Tibial nerve (tissue), 4 donors: Measurements from ENCODE around the gene FNDC3B. TPM values are rescaled to one million over a fixed set of nuclear protein-coding genes. Genes with fewer than 3 reads are reported as not detected.
A peak's percentile ranks its signal among the peaks of the same experiment; 100 is the strongest.

ENCODE experiments used
- DNase-seq, 2 donors: peaks; one replicate each; pipeline ENCODE4 v3.0.0-alpha.2; 2019; ENCODE audit warnings: low spot score in 2 of 2
- H3K27ac ChIP-seq, 4 donors: fragments of 200-600 bp; sonication (generic) in 3 of 4; one replicate each; pipeline ENCODE4 v1.5.1; 2017 to 2019; ENCODE audit warnings: mild to moderate bottlenecking in 1 of 4
- H3K27me3 ChIP-seq, 2 donors: fragments of 200-600 bp; sonication (generic) in 1 of 2; one replicate each; pipeline versions ENCODE4 v1.5.1 to v1.6.0; 2017 to 2019
- H3K36me3 ChIP-seq, 3 donors: fragments of 200-600 bp; sonication (generic); one replicate each; pipeline ENCODE4 v1.5.1; 2018 to 2019
- H3K4me1 ChIP-seq, 4 donors: fragments of 200-600 bp; sonication (generic) in 3 of 4; one replicate each; pipeline ENCODE4 v1.5.1; 2017 to 2019
- H3K4me3 ChIP-seq, 4 donors: fragments of 200-600 bp; sonication (generic) in 3 of 4; one replicate each; pipeline ENCODE4 v1.5.1; 2017 to 2019; ENCODE audit warnings: mild to moderate bottlenecking in 1 of 4, moderate library complexity in 1 of 4
- H3K9me3 ChIP-seq, 4 donors: fragments of 200-600 bp; sonication (generic) in 3 of 4; one replicate each; pipeline ENCODE4 v1.5.1; 2017 to 2019
- CTCF ChIP-seq, 5 experiments: fragments of 200-600 bp in 3 of 5; fragments of 450-650 bp in 2 of 5; sonication (generic) in 3 of 5; IDR thresholded peaks; one replicate each; pipeline ENCODE4 v1.5.1; 2016 to 2019; ENCODE audit warnings: antibody characterized with exemption in 5 of 5, mild to moderate bottlenecking in 3 of 5, moderate library complexity in 2 of 5
- EP300 ChIP-seq, 2 donors: sonication (generic); formaldehyde crosslinking; IDR thresholded peaks; one replicate each; pipeline ENCODE4 v1.6.1; 2017; ENCODE audit warnings: antibody characterized with exemption in 2 of 2, mild to moderate bottlenecking in 1 of 2
- POLR2A ChIP-seq, 2 donors: fragments of 450-650 bp; IDR thresholded peaks; one replicate each; pipeline ENCODE4 v1.6.1; 2017; ENCODE audit warnings: antibody characterized with exemption in 2 of 2, mild to moderate bottlenecking in 2 of 2, moderate library complexity in 2 of 2
- WGBS, 2 donors: methylation state at CpG; one replicate each; pipeline ENCODE4 v1.1.5; 2018; 5-methylcytosine and 5-hydroxymethylcytosine counted together
- total RNA-seq, 4 donors: library from RNA; depleted of rRNA; stranded (reverse); fragments of >200 nt; gene quantifications; one replicate each; pipeline ENCODE4 v1.1.0, GENCODE V29; 2016

Gene FNDC3B
- total RNA-seq, 4 donors from 2014 or later = 87.5 to 106 (median 95.7) TPM

DNA sequence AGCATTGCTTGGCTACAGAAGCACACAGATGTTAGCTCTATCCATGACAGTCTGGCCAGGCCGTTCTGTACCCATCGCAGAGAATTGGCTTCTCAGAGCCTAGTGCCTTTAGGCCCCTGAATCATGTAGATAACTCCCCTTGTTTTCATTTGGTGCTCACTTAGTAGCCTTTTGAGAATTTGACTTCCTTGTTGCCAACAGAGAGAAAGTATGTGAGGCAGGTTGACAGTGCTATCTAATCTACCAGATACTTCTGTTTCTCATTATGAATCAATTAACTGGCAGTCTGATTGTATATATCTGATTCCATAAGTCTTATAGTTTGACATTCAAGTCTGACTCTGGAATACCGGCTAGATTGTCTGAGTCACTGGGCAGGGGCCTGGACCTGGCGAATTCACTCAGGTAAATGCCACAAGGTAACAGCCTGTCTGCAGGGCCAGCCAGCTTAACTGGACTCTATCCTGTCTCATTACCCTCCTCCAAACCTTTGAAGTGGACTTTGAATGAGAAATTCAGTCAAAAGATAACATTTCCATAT lies 248.6 kb downstream of the FNDC3B start:
- no peaks in the 10 kb centered on the region for H3K9me3 ChIP-seq
- H3K4me3 ChIP-seq = no peak overlapping the region
- TF ChIP-seq CTCF (IDR thresholded peaks at IDR 0.05) (no peak), EP300 (IDR thresholded peaks at IDR 0.05) (no peak), POLR2A (IDR thresholded peaks at IDR 0.05) (no peak)
- H3K27me3 ChIP-seq = no peaks in the 10 kb centered on the region
- no peak overlapping the region for H3K27ac ChIP-seq
- peaks cover 0 to 26% (median 0%) of the 10 kb centered on the region in 3 donors for H3K36me3 ChIP-seq
- 91% methylated on average over 4 of the region's 4 CpGs for WGBS, 2 donors
- no peak for DNase-seq
- peaks cover 0 to 51% (median 0%) of the 10 kb centered on the region in 4 donors for H3K4me1 ChIP-seq

GRCh38 chr3:172288651-172289050 lies 249.3 kb downstream of the FNDC3B start:
- DNase-seq = no peak
- no peak for TF ChIP-seq EP300 (IDR thresholded peaks at IDR 0.05)
- no peak for TF ChIP-seq POLR2A (IDR thresholded peaks at IDR 0.05)
- no peak for TF ChIP-seq CTCF (IDR thresholded peaks at IDR 0.05)
- H3K4me1 ChIP-seq = peaks cover 0 to 47% (median 0%) of the 10 kb centered on the region in 4 donors
- H3K36me3 ChIP-seq = peaks cover 0 to 30% (median 0%) of the 10 kb centered on the region in 3 donors
- H3K4me3 ChIP-seq = no peak overlapping the region
- WGBS, 2 donors = 90 to 93% methylated on average over 4 of the region's 4 CpGs
- H3K27ac ChIP-seq = no peak overlapping the region
- no peaks in the 10 kb centered on the region for H3K27me3 ChIP-seq
- no peaks in the 10 kb centered on the region for H3K9me3 ChIP-seq

- Histone ChIP-seq H3K27ac (peak overlapping the region in 1 of 4 donors; percentile 2), H3K4me1 (peaks cover 0 to 46% (median 0%) of the 10 kb centered on the region in 4 donors), H3K9me3 (no peaks in the 10 kb centered on the region), H3K36me3 (peaks cover 0 to 33% (median 0%) of the 10 kb centered on the region in 3 donors), H3K27me3 (no peaks in the 10 kb centered on the region), H3K4me3 (no peak overlapping the region)
- peak in 1 of 2 donors; percentile 30 for DNase-seq
- TF ChIP-seq POLR2A (IDR thresholded peaks at IDR 0.05) (no peak), CTCF (IDR thresholded peaks at IDR 0.05) (peak in 2 of 5 experiments; percentile 14 to 22)
- 76 to 86% methylated on average over 6 of the region's 6 CpGs for WGBS, 2 donors
Observed at GRCh38 chr3:172289583-172289982, 250.2 kb downstream of the FNDC3B start.

DNA sequence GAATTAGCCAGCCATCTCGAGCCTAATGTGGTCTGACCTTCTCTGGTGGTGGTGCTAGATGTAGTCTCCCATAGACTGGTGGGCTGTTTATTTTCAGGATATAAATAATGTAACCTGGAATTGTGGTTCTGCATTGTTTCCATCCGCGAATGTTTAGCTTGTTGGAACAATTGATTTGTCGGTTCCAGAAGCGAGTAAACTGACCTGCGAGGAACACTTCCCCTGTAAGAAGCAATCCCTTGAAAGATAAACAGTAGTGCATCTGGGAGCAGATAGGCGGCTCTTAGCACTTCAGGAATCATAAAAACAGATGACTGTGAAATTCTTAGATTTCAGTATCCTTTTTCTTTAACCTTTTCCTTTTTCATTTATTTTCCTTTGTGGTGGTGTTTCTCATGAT lies 251.1 kb downstream of the FNDC3B start:
- peaks cover 0 to 45% (median 0%) of the 10 kb centered on the region in 4 donors for H3K4me1 ChIP-seq
- 64 to 67% methylated on average over 7 of the region's 7 CpGs for WGBS, 2 donors
- H3K9me3 ChIP-seq = no peaks in the 10 kb centered on the region
- H3K4me3 ChIP-seq = no peak overlapping the region
- TF ChIP-seq EP300 (IDR thresholded peaks at IDR 0.05) = no peak
- TF ChIP-seq POLR2A (IDR thresholded peaks at IDR 0.05) = no peak
- no peak for TF ChIP-seq CTCF (IDR thresholded peaks at IDR 0.05)
- peak overlapping the region in 1 of 4 donors; percentile 2 for H3K27ac ChIP-seq
- peaks cover 0 to 38% (median 0%) of the 10 kb centered on the region in 3 donors for H3K36me3 ChIP-seq
- DNase-seq = no peak
- no peaks in the 10 kb centered on the region for H3K27me3 ChIP-seq

DNA sequence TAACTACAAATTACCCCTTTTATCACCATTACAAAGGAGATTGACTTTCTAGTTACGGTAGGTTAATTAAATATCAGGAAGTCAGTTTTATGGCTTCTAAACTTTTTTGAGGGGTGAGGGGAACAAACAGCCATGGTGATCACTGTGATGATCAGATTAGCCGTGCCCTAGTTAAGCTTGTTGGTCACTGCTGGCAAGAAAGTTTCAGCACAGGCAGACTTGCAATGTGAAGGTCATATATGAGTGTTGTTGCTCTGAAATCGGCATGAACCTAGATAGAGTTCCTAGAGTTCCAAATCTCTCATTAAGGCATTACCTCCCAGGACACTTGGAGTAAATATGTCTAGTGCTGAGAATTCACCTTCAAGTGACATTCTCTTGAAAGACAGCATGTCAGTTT lies 252.3 kb downstream of the FNDC3B start:
- Histone ChIP-seq H3K4me3 (no peak overlapping the region), H3K4me1 (peaks cover 0 to 33% (median 0%) of the 10 kb centered on the region in 4 donors), H3K36me3 (peaks cover 0 to 49% (median 0%) of the 10 kb centered on the region in 3 donors)

More for the DNA sequence above, 252.3 kb downstream of the FNDC3B start:
- Histone ChIP-seq H3K27me3 (no peaks in the 10 kb centered on the region), H3K9me3 (no peaks in the 10 kb centered on the region), H3K27ac (no peak overlapping the region)
- no peak for DNase-seq
- TF ChIP-seq EP300 (IDR thresholded peaks at IDR 0.05) (no peak), POLR2A (IDR thresholded peaks at IDR 0.05) (no peak), CTCF (IDR thresholded peaks at IDR 0.05) (no peak)
- 83 to 90% methylated on average over 3 of the region's 3 CpGs for WGBS, 2 donors
